ENCODE data around the gene RET. TPM values are rescaled to one million over a fixed set of nuclear protein-coding genes. Genes with fewer than 3 reads are reported as not detected.

Gene RET
- polyA plus RNA-seq, 3 donors, result 0.08 to 0.39 (median 0.14) TPM

GRCh38 chr10:43138757-43139241 is 61.9 kb downstream of the RET start:
- Histone ChIP-seq H3K9me3 (replicated peaks in 1 of 2; ENCODE audit: control insufficient read depth in 1 of 2, insufficient read depth in 1 of 2, low read length in 2 of 2) (no peaks in the 10 kb centered on the region), H4K20me1 (ENCODE audit: insufficient read depth, low read length) (peaks cover 32% of the 10 kb centered on the region), H3K4me1 (ENCODE audit: control insufficient read depth in 1 of 2, insufficient read depth in 2 of 2, low read length in 2 of 2) (peaks cover 50 to 82% of the 10 kb centered on the region in 2 donors), H3K9ac (ENCODE audit: insufficient read depth, low read length, poor library complexity, severe bottlenecking) (peak overlapping the region; percentile 95), H2AFZ (ENCODE audit: insufficient read depth, low read depth, low read length, poor library complexity, severe bottlenecking) (no peak overlapping the region), H3K4me2 (replicated peaks; ENCODE audit: extremely low read depth, low read length, poor library complexity, severe bottlenecking) (peak overlapping the region; percentile 78), H3K36me3 (replicated peaks in 1 of 2; ENCODE audit: control insufficient read depth in 1 of 2, insufficient read depth in 2 of 2, low read length in 2 of 2) (no peaks in the 10 kb centered on the region), H3K4me3 (replicated peaks in 1 of 3; ENCODE audit: low read depth in 2 of 3, low read length in 3 of 3) (peak overlapping the region; percentile 89 to 99 (median 98)), H3K27me3 (ENCODE audit: control insufficient read depth in 2 of 2, insufficient read depth in 2 of 2, low read length in 2 of 2) (no peaks in the 10 kb centered on the region), H3K79me2 (ENCODE audit: insufficient read depth, low read length) (peaks cover 81% of the 10 kb centered on the region), H3K27ac (ENCODE audit: low read depth in 1 of 2, low read length in 2 of 2) (peak overlapping the region; percentile 97 to 98)
- TF ChIP-seq CTCF (IDR thresholded peaks at IDR 0.05), result no peak
- intact Hi-C loops (cut with micrococcal nuclease), result loop anchor here in 1 of 2 donors (2.0 to 5.0 kb wide), 2 partner anchors 18 to 34 kb away; no protein-coding TSS in a partner anchor
- DNase-seq, result peak; percentile 69 to 74 (median 74)
- peak overlapping the region; percentile 97 to 99 for H3K4me3 Mint-ChIP-seq
- peaks cover 25 to 27% of the 10 kb centered on the region in 2 donors for H3K36me3 Mint-ChIP-seq
- H3K4me1 Mint-ChIP-seq, result peaks cover 63% of the 10 kb centered on the region
- peak overlapping the region; percentile 98 to 100 (median 99) for H3K27ac Mint-ChIP-seq
- WGBS (ENCODE audit: insufficient coverage), result 0% methylated on average over 13 of the region's 22 CpGs
- H3K9me3 Mint-ChIP-seq, result peaks cover 0 to 2% (median 0%) of the 10 kb centered on the region in 7 donors
- peaks cover 0 to 4% (median 0%) of the 10 kb centered on the region in 3 donors for H3K27me3 Mint-ChIP-seq (ENCODE audit: low read depth in 3 of 3)

GRCh38 chr10:43141421-43141820 is 64.6 kb downstream of the RET start:
- Histone ChIP-seq H3K27ac (ENCODE audit: low read depth in 1 of 2, low read length in 2 of 2) (peak overlapping the region; percentile 98), H3K36me3 (replicated peaks in 1 of 2; ENCODE audit: control insufficient read depth in 1 of 2, insufficient read depth in 2 of 2, low read length in 2 of 2) (no peaks in the 10 kb centered on the region), H3K79me2 (ENCODE audit: insufficient read depth, low read length) (peaks cover 99% of the 10 kb centered on the region), H2AFZ (ENCODE audit: insufficient read depth, low read depth, low read length, poor library complexity, severe bottlenecking) (no peak overlapping the region), H3K4me3 (replicated peaks in 1 of 3; ENCODE audit: low read depth in 2 of 3, low read length in 3 of 3) (peak overlapping the region in 2 of 3 experiments; percentile 19 to 89), H4K20me1 (ENCODE audit: insufficient read depth, low read length) (peaks cover 58% of the 10 kb centered on the region), H3K9me3 (replicated peaks in 1 of 2; ENCODE audit: control insufficient read depth in 1 of 2, insufficient read depth in 1 of 2, low read length in 2 of 2) (no peaks in the 10 kb centered on the region), H3K9ac (ENCODE audit: insufficient read depth, low read length, poor library complexity, severe bottlenecking) (peak overlapping the region; percentile 68), H3K27me3 (ENCODE audit: control insufficient read depth in 2 of 2, insufficient read depth in 2 of 2, low read length in 2 of 2) (no peaks in the 10 kb centered on the region), H3K4me1 (ENCODE audit: control insufficient read depth in 1 of 2, insufficient read depth in 2 of 2, low read length in 2 of 2) (peaks cover 56 to 84% of the 10 kb centered on the region in 2 donors), H3K4me2 (replicated peaks; ENCODE audit: extremely low read depth, low read length, poor library complexity, severe bottlenecking) (peak overlapping the region; percentile 78)
- peaks cover 66% of the 10 kb centered on the region for H3K4me1 Mint-ChIP-seq
- no CpG with 5 or more reads among the region's 5 CpGs for whole genome bisulfite sequencing (ENCODE audit: insufficient coverage)
- peak overlapping the region; percentile 71 to 97 for H3K4me3 Mint-ChIP-seq
- H3K36me3 Mint-ChIP-seq, result peaks cover 25 to 32% of the 10 kb centered on the region in 2 donors
- H3K9me3 Mint-ChIP-seq, result peaks cover 0 to 2% (median 0%) of the 10 kb centered on the region in 7 donors
- peak overlapping the region; percentile 96 to 100 (median 99) for H3K27ac Mint-ChIP-seq
- intact Hi-C loops (cut with micrococcal nuclease), result no loop called here
- DNase-seq, result no peak
- TF ChIP-seq CTCF (IDR thresholded peaks at IDR 0.05), result no peak
- H3K27me3 Mint-ChIP-seq (ENCODE audit: low read depth in 3 of 3), result peaks cover 0 to 1% (median 0%) of the 10 kb centered on the region in 3 donors

Measured in CD14-positive monocyte (primary cell).